GM21825 (cell line): ENCODE measurements around the gene KANTR.
"Not testable (repeated sequence)": the region's sequence is repeated elsewhere in the genome, so short reads cannot be mapped to it uniquely, and the experiment has no call there.

Experiments used
- ATAC-seq: cut with Tn5 transposase; IDR thresholded peaks from one replicate; pipeline ENCODE4 v1.9.1; 2021; ENCODE audit warnings: mild to moderate bottlenecking, moderate library complexity; ENCODE audit not compliant: unreplicated experiment

Gene KANTR

DNA sequence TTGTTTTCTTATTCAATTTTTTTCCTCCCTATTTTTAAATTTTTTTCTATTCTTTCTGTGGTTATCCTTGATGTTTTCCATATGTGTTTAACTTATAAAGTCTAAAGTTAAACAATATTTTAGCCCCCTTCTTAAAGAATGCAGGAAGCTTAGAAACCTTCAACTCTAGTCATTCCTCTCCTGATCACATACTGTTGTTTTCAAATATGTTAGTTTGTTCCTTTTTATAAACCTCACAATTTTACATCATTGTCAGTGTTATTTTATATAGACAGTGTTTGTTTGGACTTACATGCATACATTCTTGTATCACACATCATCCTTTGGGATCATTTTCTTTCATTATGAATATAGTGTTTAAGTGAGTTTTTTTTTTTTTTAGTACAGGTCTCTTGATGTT lies 31.6 kb downstream of the KANTR start:
- no peak for ATAC-seq

- ATAC-seq = no peak
Measured at GRCh38 chrX:53126377-53126776, 32.4 kb downstream of the KANTR start.

- no peak for ATAC-seq
Measured at GRCh38 chrX:53128097-53128749, 34.3 kb downstream of the KANTR start.

GRCh38 chrX:53133400-53133799 lies 39.5 kb downstream of the KANTR start:
- ATAC-seq = no peak

- ATAC-seq = no peak
Measured at GRCh38 chrX:53135581-53135980, 41.6 kb downstream of the KANTR start.

DNA sequence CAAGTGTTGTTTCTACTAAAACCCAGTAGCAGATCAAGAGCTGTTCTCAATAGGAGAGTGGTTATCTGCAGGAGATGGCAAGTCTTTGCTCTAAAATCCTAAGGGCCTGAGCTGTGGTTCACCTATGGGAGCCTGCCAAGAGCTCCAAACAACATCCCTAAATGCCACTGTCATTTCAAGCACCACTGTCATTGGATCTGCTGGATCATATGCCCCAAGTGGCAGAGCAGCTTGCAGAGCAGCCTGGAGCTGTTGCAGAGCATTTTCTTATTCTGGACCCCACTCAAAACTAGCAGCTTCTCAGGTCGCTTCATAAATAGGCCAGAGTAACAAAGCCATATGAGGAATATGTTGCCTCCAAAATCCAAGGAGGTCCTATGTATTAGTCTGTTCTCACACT lies 59.6 kb downstream of the KANTR start:
- no peak for ATAC-seq

- no peak for ATAC-seq
Measured at GRCh38 chrX:53155512-53156206, 61.7 kb downstream of the KANTR start.

- no peak for ATAC-seq
Measured at GRCh38 chrX:53156207-53156596, 62.3 kb downstream of the KANTR start.

DNA sequence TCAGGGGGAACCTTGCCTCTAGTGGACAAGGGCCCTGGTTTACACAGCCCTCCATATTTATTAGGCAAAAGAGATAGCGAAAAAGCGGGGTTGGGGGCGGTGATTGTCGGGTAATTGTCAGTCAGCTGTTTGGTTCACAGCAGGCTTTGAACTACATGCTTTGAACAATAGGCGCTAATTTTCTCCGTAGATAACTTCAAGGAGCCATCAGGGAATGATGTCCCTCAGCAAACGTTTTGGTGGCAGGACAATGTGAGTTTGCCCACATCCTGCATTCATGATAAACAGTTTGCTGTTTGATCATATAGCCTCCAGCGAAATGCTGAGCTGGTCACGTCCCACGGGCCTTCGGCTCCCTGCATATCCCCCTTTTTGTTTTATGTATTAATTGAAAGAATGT lies 65.2 kb downstream of the KANTR start:
- ATAC-seq = no peak

DNA sequence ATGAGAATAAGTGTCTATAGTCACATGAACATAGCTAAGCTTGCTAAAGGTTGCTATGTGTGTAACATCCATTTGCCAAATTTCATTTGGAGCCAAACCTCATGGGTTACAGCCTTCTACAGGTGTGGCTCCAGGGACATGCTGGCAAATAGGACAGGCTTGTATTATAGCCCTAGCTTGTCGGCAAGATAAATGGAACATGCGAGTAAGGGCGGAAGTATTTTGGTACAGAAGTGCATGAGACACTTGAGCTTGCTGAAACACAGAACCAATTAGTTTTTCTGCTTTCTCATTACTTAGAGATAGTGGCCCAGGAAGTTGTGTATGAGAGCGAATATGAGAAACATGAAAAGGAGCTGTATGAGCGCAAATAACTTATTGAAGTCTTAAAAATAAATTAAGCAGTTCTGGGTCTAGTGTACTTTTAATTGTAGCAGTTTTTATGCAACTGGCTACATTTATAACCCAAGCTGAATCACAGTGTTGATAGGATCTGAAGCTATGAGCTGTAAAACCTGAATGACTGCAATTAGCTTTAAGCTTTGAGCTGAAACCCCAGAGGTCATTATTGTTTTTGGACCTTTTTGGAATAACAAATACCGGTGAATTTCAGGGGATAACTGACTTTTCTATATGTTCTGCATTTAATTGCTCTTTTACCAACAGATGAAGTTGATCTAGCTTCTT lies 66.5 kb downstream of the KANTR start:
- no peak for ATAC-seq

DNA sequence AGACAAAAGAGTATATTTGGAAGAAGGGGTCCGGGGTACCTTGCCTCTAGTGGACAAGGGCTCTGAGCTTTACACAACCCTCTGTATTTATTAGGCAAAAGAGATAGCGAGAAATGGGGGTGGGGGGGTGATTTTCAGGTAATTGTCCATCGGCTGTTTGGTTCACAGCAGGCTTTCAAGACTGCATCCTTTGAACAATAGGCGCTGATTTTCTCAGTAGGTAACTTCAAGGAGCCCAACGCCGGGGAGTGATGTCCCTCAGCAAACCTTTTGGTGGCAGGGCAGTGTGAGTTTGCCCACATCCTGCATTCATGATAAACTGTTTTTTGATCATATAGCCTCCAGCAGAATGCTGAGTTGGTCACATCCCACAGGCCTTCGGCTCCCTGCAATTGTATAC lies 69.5 kb downstream of the KANTR start:
- ATAC-seq = no peak

DNA sequence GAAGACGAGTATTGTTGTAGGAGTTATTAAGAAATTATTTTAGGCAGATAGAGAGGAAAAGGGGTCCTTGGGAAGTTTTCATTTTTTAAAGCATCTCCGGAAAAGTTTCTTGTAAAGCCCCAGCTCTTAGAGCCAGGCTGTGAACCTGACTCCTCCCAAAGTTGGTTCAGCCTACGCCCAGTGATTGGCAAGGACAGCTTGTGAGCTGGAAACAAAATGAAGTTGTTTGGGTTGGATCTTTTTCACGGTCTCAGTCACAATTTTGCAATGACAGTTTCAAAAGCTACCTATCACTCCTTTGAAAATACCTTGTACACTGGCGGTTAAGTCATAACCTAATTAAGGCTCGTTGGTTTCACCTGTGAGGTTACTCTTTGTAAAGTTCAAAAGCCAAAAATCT lies 70.6 kb downstream of the KANTR start:
- ATAC-seq = not testable (repeated sequence)

DNA sequence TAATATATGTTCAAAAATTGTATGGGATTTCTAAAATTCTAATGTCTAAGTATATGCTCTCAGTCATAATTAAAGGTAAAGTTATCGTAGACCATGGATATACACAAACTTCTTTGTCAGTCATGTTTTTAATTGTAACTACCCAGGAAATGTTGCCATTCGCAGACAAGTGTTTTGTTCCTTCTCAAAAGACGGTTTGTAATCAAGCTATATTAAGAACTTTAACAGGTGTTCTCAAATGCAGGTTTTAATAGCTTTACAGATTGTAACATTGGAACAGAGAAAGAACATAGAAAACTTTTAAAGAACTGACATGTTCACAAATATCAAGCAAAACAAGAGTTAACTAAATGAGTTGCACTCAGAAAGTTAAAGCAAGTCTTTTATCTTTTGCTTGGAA lies 72.2 kb downstream of the KANTR start:
- no peak for ATAC-seq

GRCh38 chrX:53171356-53171755 lies 77.4 kb downstream of the KANTR start:
- no peak for ATAC-seq
